ENCODE measurements around the gene TTLL1. TPM values are rescaled to one million over a fixed set of nuclear protein-coding genes. Genes with fewer than 3 reads are reported as not detected.
A peak's percentile ranks its signal among the peaks of the same experiment; 100 is the strongest.

Gene TTLL1
- total RNA-seq, 1 experiment from 2014 or later, result 9.6 TPM

DNA sequence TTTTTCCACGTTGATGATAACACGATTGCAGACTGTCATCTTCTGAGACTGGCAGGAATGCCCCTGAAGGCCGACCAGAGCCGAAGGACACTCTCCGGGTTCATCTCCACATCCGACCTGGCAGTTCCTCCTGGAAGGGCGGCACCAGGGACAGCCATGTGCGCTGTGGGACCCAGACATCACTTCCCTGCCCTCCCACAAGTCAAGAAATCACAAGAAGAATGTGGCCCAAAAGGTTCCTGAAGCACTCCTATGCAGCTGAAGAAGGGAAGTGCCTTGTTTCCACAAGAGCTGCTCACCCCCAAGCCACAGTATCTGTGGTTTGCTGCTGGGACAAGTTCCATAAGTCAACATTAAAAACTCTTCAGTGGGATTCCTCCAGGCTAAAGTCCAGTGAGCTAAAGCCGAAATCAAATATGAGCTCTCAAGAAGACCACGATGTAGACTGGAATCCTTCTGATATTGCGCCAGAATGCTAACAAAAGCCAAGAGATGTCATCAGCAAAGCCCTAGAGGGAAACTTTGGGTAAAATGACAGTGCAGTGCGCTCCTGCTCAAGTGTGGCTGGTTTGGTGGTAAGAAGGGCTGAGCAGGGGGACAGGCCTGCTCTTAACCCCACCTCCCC lies 95.4 kb downstream of the TTLL1 start:
- DNase-seq (ENCODE audit: low read depth), result no peak

GRCh38 chr22:42992886-42993479 lies 96.2 kb downstream of the TTLL1 start:
- DNase-seq (ENCODE audit: low read depth), result no peak

GRCh38 chr22:42992092-42992491 lies 97.1 kb downstream of the TTLL1 start:
- DNase-seq (ENCODE audit: low read depth), result no peak

GRCh38 chr22:42991010-42991651 lies 98.1 kb downstream of the TTLL1 start:
- peak; percentile 65 for DNase-seq (ENCODE audit: low read depth)

GRCh38 chr22:42990131-42990838 lies 98.9 kb downstream of the TTLL1 start:
- peak; percentile 86 for DNase-seq (ENCODE audit: low read depth)

Other genes with a start within 250 kb of the TTLL1 start
- gene ARFGAP3, start 232.1 kb downstream of the TTLL1 start, total RNA-seq (2014; rRNA removed; shearing (Covaris generic)), result 31.3 and 40.2 TPM in 2 replicates
- gene PACSIN2, start 74.2 kb downstream of the TTLL1 start, total RNA-seq (2014; rRNA removed; shearing (Covaris generic)), result 42.4 and 47.0 TPM in 2 replicates
- gene BIK, start 21.4 kb upstream of the TTLL1 start, total RNA-seq (2014; rRNA removed; shearing (Covaris generic)), result 11.5 and 14.4 TPM in 2 replicates
- gene MCAT, start 54.0 kb upstream of the TTLL1 start, total RNA-seq (2014; rRNA removed; shearing (Covaris generic)), result 20.2 and 30.6 TPM in 2 replicates
- gene TSPO, start 62.2 kb upstream of the TTLL1 start, total RNA-seq (2014; rRNA removed; shearing (Covaris generic)), result 178 and 230 TPM in 2 replicates
- 49.1 and 61.1 TPM in 2 replicates for gene TTLL12, start 97.7 kb upstream of the TTLL1 start, total RNA-seq (2014; rRNA removed; shearing (Covaris generic))